ENCODE results near the gene PRR23E.

Gene PRR23E

DNA sequence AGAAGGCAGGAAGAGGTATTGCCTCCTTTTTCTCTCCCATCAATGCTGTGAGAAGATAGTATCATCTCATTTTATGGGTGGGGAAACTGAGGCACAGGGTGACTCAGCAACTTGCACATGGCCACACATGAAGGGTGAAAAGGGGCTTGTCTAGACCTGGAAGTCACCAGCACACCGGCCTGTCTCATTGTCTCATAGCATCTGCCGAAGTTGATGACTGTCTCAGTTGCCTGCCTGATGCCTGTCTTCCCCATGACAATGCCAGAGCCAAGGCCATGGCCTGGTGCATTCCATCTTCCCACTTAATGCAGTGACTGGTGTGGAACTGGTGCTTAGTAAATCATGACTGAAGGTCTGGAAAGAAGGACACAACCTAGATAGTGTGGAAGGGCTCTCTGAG, 27.9 kb upstream of the PRR23E start:
- DNase-seq (ENCODE audit: low read depth): no peak

DNA sequence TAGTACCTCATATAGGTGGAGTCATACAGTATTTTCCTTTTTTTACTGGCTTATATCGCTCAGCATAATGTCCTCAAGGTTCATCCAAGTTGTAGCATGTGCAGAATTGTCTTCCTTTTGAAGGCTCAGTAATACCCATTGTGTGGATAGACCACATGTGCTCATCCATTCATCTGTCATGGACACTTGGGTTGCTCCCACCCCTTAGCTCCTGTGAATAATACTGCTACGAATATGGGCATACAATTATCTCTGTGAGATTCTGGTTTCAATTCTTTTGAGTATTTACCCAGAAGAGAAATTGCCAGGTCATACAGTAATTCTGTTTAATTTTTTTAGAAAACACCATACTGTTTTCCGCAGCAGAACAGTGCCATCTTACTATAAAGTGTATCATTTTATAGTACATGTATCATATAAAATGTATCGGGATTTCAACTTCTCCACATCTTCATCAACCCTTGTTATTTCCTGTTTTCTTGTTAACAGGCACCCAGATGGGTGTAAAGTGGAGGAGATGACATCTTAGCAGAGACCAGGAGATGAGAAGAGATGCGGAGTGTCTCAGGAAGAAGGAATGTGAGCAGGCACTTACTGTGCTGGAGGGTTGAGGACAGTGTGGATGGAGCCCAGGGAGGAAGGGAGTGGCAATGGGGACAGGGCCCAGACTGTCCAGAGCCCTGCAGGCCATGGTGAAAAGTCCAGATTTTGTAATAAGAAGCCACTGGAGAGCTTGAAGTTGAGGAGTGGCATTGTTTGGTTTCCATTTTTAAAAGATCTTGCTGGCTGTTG, 27.0 kb upstream of the PRR23E start:
- DNase-seq (ENCODE audit: low read depth): no peak

DNA sequence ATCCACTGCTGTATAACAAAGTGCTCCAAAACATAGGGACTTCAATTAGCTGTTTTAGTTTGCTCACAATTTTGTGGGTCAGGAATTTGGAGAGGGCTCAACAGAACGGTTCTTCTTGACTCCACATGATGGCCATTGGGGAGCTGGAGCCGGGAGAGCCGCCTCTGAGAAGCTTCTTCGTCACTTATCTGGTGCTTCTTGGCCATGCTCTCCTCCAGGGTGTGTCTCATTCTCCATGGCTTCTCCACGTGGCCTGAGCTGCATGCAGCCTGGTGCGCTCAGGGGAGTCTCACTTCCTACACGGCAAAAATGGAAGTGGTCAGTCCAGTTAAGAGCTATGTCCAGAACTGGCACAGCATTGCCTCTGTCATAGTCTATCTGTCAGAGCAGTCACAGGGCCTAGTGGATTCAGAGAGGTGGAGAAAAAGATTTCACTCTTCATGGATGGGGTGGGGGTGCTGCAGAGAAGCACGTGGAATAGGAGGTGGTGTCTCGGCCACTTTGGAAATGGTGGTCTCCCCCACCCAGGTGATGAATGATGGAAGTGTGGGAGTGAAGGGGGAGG, 26.3 kb upstream of the PRR23E start:
- DNase-seq (ENCODE audit: low read depth): no peak

DNA sequence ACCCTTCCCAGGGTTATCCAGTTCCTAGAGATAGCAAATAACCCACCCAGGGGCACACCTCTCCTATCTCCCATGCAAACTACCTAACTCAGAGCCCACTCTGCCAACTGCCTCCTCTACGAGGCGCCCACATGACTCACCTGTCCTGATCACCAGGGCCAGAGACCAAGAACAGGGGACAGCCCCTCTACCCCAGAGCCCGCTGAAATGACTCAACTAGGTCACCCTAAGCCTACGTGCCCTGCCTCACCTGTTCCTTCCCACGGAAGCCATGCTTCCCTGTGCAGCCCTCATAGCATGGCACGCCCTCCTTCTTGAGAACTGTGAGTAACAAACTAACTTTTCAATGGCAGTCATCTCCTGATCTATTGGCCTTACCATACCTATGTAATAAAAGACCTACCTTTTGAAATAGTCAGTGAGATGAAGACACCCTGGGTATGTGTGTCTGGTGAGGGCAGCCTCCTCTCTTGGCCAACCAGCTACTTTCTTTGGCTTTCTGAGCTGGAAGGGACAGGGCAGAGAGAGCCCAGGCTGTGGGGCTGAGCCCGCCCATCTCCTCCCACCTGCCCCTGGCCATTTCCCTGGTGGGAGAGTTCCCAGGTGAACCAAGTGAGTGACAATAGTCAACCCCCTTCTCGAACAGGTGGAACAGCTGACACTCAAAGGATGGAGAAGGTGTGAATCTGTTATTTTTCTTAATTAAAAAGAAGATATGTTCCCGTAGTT, 25.5 kb upstream of the PRR23E start:
- DNase-seq (ENCODE audit: low read depth): no peak

DNA sequence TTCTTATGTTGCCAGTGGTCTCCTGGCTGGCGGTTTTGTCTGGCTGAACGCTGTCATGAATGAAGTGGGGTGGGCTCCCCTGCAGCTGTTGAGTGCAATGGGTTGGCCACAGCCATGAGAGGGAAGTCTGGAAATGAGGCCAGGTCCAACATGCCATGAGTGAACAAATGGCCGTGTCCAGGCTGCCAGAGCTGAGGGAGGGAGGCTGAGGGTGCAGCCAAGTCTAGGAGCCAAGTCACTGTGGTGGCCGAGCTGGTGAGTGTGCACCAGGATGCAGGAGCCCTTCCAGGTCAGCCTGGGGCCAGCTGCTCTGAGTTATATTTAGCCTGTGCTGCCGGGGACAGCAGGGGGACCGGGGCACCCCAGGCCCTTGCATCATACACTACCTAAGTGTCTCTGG, 24.7 kb upstream of the PRR23E start:
- no peak for DNase-seq (ENCODE audit: low read depth)

DNA sequence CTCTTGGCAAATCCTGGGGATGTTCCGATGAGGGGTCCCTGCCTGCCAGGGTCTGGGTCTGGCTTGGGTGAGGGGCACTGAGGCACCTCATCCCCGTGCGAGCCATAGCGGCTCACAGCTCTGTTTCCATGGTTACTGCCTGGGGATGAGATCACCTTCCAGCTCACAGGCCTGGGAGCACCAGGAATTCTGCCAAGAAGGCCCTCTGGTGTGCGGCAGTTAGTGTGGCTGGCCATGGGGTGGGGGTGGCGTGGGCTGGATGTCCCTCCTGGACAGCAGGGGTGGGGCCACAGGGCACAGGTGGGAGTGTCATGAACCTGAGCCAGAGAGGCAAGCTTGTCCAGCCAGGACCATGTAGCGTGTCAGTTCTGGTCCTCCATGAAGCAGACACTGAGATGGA, 22.1 kb upstream of the PRR23E start:
- peak; percentile 80 for DNase-seq (ENCODE audit: low read depth)

DNA sequence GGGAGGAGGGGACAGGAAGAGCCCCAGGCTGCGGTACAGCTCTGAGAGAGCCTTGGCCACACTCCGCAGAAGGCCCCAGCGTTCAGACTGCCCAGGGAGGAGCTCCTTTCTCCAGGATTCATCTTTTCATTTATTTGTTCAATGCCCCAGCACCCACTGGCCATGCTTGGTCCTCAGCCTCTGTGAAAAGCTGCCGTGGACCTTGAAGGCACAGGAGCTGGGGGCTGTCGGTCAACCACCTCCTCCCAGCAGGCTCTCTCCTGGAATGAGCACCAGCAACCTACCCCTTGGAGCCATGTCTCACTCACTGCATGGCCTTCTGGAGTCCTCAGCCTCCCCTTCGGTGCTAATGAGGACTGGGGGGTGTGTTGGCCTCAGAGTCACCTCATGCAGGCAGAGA, 21.6 kb upstream of the PRR23E start:
- no peak for DNase-seq (ENCODE audit: low read depth)

DNA sequence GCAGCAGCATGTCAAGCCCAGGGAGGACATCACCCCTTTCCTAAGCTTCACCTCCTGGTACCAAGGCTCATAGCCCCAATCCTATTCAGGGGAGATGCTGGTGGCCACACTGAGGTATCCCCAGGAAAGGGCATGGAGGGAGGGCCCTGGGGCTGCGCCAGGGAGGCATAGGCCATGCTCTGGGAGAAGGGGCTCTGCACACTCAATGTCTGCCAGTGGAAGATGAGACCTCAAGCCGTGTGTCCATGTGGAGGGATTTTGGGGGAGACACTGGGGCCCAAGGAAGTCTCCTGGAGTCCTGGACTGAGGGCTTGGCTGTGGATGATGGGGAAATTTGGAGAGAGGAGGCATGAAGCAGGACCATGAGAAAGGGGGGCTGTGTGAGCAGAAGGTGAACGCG, 21.2 kb upstream of the PRR23E start:
- no peak for DNase-seq (ENCODE audit: low read depth)

DNA sequence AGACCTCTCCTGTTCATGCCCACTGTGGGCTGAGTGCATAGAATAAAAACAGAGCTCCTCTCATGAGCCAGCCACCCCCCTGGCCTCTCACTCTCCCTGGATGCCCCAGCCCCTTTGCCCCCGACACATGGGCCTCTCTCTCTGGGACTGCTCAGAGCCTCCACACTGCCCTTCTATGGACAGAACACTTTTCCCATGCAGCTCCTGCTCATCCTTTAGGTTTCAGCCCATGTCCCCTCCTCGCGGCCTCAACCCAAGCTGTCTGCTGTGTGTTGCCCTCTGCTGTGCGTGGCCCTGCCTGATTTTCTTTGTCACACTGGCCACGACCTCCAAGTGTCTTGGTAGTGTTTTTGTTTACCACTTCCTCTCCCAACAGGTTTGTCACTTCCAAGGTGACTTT, 20.7 kb upstream of the PRR23E start:
- DNase-seq (ENCODE audit: low read depth): no peak

DNA sequence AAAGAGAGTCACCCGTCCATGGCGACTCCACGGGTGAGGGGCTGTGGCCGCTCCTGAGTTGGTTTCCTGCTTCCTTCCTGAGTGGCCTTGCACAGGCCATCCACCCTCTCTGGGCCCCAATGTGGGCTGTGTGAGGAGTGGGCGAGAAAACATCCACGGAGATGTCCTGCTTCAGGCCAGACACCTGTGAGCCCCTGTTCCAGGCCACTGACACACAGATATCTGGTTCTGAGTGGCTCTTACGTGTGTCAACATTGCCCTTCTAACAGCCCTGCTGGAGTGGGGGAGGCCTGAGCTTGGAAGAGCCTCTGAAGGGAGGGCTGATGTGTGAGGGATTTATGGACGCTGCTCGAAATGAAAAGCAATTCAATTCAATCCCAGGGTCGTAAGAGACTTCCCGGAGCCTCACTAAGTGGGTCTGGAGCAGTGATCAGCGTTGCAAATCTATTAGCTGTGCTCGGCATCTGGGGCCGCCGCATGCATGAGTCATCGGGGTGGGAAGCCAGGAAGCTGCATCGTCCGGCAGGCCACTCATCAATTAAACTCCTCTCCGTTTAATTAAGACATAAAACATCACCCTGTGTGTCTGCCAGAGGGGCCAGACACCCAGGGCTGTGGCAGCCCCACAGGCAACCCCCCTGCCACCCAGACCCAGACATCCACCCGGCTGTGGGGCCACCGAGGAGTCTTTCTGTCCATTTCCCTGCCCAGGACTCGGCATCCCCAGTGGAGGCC, 20.0 kb upstream of the PRR23E start:
- peak; percentile 83 for DNase-seq (ENCODE audit: low read depth)

DNA sequence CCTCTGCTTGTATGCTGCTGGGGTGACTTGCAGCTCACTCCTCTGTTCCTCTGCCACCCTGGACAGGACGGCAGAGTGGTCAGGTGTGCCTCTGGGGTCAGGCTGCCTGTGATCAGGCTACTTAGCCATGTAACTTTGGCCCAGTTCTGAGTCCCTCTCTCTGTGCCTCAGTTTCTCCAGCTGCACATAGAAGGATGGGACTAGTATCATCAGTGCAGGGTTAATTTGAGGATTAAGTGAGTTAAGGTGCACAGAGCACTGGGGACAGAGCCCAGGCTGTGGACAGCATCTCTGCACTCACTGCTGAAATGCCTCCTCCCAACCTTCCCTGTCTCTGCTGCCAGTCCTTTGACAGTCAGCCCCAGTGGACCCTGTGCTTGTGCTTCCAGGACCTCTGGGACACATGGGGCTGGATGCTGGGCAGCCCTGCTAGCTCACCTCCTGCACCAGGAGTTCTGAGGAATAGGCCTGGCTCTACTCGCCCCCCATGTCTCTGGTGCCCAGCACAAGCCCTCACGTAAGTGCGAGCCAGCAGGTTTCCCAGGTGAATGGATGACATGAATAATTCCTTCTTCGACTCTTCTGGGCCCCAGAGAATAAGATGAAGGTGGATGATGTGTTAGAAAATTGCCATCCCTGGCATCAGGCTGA, 19.3 kb upstream of the PRR23E start:
- DNase-seq (ENCODE audit: low read depth): no peak

DNA sequence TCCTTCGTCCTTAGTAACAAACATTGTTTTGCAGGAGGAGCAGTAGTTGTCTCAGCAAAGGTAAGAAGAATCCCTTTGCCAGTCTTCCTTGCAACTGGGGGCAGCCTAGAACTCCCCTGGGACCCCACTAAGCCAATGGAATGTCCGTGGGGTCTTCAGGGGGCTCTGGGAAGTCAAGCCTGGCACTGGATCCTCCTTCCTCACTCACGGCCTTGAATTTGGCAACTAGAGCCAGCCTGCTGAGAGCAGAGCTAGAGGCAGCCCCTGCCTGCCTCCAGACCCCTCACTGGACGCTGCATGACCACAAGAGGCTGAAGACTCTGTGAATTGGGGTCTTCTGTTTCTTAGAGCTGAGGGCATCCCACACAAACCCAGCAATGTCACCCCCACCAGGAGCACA, 18.6 kb upstream of the PRR23E start:
- DNase-seq (ENCODE audit: low read depth): no peak

DNA sequence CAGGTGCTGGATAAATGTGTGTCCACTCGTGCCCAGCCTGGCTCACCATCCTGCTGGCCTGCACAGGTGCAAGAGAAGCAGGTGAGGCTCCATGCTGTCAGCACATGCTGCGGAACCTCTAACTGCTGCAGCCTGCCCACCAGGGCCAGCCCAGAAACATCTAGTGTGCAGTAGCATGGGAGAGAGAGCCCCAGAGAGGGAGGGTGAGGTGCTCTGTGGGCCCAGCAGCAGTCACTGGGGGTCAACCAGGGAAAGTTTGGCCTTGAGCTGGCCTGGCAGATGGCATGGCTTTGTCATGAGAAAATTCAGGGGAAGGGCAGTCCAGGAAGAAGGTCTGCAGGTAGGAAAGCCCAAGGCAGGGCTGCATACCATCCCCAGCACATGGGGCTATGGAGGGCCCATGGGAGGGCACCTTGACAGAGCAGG, 18.2 kb upstream of the PRR23E start:
- no peak for DNase-seq (ENCODE audit: low read depth)

DNA sequence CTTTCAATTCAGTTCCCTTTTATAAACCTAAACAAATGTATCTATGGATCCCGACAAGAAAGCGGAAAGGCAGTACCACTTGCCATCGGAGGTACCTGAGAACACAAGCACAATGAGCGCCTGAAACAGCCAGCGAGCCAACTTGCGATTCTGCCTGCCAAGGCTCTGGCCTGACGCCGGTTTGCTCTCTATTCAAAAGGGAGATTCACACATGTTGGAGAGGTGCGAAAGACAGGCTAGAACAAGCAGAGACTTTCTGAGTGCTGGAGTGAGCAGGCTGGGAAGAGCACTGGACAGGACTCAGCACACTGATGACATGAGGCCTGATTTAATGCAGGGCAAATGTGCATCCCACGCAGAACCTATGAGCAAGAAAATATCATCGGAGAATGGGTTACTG, 17.7 kb upstream of the PRR23E start:
- DNase-seq (ENCODE audit: low read depth): no peak

DNA sequence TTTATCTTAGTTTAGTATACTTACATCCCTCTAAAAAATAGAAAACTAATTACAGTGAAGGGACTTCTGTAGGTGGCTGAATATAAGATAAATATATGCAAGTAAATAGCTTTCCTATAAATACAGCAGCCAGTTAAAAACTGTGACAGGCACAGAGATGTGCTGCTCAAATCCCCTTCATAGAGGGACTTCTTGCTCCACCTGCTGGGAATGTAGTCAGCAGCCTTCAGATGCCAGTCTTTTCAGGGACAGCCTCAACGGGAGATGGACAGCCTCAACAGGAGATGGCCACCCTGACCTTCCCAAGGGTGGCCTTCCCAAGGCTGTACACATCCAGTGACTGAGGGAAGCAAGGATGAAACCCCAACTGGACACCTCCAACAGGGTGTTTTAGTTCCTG, 15.7 kb upstream of the PRR23E start:
- peak; percentile 23 for DNase-seq (ENCODE audit: low read depth)

DNA sequence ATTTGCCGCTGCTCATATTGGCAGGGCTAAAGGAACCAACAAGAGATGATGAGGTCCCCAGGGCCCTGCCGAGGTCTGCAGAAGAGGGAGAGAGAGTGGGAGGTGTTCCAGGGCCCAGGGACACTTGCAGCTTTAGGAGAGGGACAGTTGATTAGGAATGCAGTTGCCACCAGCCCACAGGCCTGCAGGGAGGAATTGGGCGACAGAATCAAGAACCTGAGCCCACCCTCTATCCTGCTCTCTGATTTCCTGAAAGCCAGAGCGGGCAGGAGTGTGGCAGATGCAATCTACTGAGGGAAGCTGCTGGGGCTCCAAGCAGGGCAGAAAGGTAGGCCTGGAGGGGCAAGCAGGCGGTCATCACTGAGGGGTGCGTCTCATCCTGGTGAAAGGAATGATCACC, 12.1 kb upstream of the PRR23E start:
- DNase-seq (ENCODE audit: low read depth): no peak

DNA sequence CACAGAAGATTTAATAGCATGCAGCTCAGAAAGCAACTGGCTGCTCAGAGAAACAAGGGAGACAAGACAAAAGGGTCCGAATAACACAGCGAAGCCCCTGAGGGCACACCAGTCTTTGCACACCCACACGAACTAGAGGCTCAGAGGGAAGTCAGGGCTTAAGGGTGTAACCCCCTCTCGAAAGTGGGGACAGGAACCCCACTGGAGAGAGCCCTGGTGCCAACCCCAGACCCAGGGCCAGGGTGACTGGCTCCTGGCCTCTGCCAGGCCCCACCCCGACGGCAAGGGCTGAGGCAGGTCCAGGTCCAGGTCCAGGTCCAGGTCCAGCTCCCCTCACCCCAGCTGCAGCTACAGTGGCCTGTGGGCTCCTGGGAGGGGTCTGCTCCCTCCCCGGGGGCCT, 10.5 kb upstream of the PRR23E start:
- no peak for DNase-seq (ENCODE audit: low read depth)

DNA sequence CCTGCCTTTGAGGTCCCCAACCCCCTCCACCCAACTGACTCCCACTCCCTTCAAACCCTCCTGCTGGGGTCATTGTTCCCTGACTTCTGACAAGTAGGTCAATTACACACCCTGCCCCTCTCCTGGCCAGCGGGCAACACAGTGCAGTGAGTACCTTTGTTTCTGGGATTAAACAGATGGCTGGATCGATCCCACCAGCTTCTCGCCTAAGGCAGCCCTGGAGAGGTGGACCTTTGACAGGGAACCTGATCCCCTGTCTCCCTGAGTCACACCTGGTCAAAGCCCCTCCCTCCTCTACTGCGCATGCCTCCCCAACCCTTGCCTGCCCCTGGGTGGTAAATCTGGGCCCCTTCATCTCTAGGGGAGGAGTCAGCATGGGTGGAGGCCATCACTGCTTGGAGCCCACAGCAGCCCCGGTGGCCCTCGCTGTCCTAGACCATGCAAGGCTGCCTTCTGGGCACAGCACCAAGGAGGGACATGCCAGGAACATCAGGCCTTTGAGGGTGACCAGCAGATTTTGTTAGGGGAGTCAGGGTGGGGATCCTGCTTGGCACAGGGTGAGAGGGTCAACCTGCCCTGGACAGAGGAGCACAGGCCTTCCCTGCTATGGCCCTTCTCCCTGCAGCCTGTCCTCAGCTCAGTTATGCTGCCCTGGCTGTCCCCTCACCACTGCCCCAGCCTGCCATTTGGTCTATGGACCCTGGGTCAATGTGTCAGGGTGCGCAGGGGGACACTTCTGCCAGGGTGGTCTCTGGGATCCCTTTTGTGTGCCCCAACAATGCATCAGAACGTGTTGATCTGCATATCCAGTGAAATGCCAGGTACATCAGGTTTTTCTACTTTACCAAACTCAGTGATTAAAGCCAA, 9.8 kb upstream of the PRR23E start:
- DNase-seq (ENCODE audit: low read depth): no peak

DNA sequence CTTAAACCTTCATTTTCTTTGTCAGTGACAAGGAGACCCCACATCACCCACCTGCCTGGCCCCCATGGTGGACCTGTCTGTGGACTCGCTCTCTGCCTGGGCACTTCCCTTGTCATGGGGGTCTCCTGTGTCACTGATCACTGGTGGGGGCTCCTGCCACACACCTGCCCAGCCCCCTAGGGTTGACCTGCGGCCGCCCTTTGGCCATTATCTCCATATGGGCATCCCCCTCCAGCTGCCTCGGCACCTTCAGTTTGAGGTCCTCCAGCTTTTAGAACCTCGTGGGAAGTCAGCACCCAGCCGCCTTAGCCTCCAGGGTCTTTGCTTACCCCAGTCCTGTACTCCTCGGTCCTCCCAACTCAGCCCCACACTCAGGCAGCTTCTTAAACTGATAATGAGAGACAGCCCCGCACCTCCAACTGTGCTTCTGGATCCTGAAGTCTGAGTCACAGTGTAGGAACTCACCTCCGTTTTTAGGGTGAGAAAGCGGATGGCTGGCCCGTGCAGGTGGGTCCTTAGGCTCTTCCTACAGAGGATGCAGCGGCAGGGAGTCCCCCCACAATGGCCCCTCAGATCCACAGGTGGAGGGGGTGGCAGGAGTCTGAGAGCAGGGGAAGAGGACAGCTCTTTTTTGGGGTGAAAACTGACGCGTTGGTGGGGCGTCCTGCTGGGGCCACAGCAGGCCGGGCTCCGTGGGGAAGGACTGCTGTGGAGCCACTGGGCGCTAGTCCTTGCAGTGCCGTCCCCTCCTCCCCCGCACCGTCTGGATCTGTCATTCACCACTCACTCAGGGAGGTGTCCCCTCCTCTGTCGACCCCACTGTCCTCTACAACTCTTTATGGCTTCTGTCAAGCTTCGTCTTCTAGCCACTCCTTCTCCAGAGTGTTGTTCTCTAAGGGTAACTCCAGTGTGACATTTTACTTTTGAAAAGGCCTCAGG, 8.7 kb upstream of the PRR23E start:
- DNase-seq (ENCODE audit: low read depth): no peak

DNA sequence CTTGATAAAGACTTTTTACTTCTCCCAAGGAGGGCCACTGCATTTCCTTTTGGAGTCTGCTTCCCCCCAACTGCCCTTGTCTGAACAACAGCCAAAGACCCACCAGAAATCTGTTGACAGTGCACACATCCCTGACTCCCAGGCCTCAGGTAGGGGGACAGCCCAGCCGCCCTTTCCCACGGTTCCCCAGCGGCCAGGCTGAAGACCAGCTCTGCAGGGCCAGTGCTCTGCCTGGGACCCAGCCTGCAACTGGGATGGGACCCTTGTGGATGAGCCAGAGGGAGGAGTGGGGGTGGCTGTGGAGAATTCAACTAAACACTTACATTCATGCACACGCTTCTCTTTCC, 8.1 kb upstream of the PRR23E start:
- no peak for DNase-seq (ENCODE audit: low read depth)

All from ELR (cell line).